ENCODE measurements around the gene PLSCR3.
A peak's percentile ranks its signal among the peaks of the same experiment; 100 is the strongest.

The PLSCR3 gene

GRCh38 chr17:7394452-7395191, at the start of gene PLSCR3:
TSS of gene PLSCR3 (minus strand) at chr17:7394525. CDS start at chr17:7394110, 415 bp downstream.
- H3K36me3 Mint-ChIP-seq: peaks cover 8% of the 10 kb centered on the region
- DNase-seq (ENCODE audit: low spot score in 2 of 2) (peak; percentile 80 to 89), ATAC-seq (ENCODE audit: low read depth) (peak; percentile 90)
- peak within 1 kb of the TSS; percentile 81 for H3K27ac Mint-ChIP-seq
- peak within 1 kb of the TSS; percentile 94 for H3K4me3 Mint-ChIP-seq
- no peaks in the 10 kb centered on the region for H3K27me3 Mint-ChIP-seq
- no peaks in the 10 kb centered on the region for H3K9me3 Mint-ChIP-seq
- H3K4me1 Mint-ChIP-seq: peaks cover 14% of the 10 kb centered on the region

- DNase-seq (ENCODE audit: low spot score in 2 of 2): no peak
- H3K4me1 Mint-ChIP-seq: peaks cover 24% of the 10 kb centered on the region
- H3K36me3 Mint-ChIP-seq: peaks cover 4% of the 10 kb centered on the region
- no peaks in the 10 kb centered on the region for H3K9me3 Mint-ChIP-seq
- no peak for ATAC-seq (ENCODE audit: low read depth)
- peaks cover 42% of the 10 kb centered on the region for H3K27me3 Mint-ChIP-seq
- no peak overlapping the region for H3K4me3 Mint-ChIP-seq
- H3K27ac Mint-ChIP-seq: no peak overlapping the region
Measured at GRCh38 chr17:7443499-7444485, 49.5 kb upstream of the PLSCR3 start.

GRCh38 chr17:7442142-7442541, 47.8 kb upstream of the PLSCR3 start:
- H3K27me3 Mint-ChIP-seq: peaks cover 41% of the 10 kb centered on the region

GRCh38 chr17:7441266-7441665, 46.9 kb upstream of the PLSCR3 start:
- Mint-ChIP-seq H3K27me3 (peaks cover 38% of the 10 kb centered on the region), H3K4me1 (peaks cover 30% of the 10 kb centered on the region), H3K36me3 (peaks cover 6% of the 10 kb centered on the region), H3K9me3 (no peaks in the 10 kb centered on the region), H3K27ac (no peak overlapping the region), H3K4me3 (no peak overlapping the region)
- ATAC-seq (ENCODE audit: low read depth): no peak
- DNase-seq (ENCODE audit: low spot score in 2 of 2): no peak

More at GRCh38 chr17:7442142-7442541, 47.8 kb upstream of the PLSCR3 start:
- ATAC-seq (ENCODE audit: low read depth) (no peak), DNase-seq (ENCODE audit: low spot score in 2 of 2) (no peak)
- Mint-ChIP-seq H3K9me3 (no peaks in the 10 kb centered on the region), H3K36me3 (peaks cover 5% of the 10 kb centered on the region), H3K4me1 (peaks cover 30% of the 10 kb centered on the region), H3K4me3 (no peak overlapping the region), H3K27ac (no peak overlapping the region)

- no peak for ATAC-seq (ENCODE audit: low read depth)
- H3K27ac Mint-ChIP-seq: peak overlapping the region; percentile 14
Measured at GRCh38 chr17:7440834-7441195, 46.5 kb upstream of the PLSCR3 start.

GRCh38 chr17:7440113-7440833, 45.9 kb upstream of the PLSCR3 start:
- Mint-ChIP-seq H3K4me1 (peaks cover 26% of the 10 kb centered on the region), H3K4me3 (peak overlapping the region; percentile 81), H3K27me3 (peaks cover 31% of the 10 kb centered on the region), H3K9me3 (no peaks in the 10 kb centered on the region), H3K27ac (peak overlapping the region; percentile 14), H3K36me3 (peaks cover 6% of the 10 kb centered on the region)
- ATAC-seq (ENCODE audit: low read depth): no peak
- DNase-seq (ENCODE audit: low spot score in 2 of 2): peak in 1 of 2 donors; percentile 46

More at GRCh38 chr17:7440834-7441195, 46.5 kb upstream of the PLSCR3 start:
- H3K4me3 Mint-ChIP-seq: no peak overlapping the region
- peaks cover 32% of the 10 kb centered on the region for H3K4me1 Mint-ChIP-seq
- no peaks in the 10 kb centered on the region for H3K9me3 Mint-ChIP-seq
- DNase-seq (ENCODE audit: low spot score in 2 of 2): no peak
- H3K27me3 Mint-ChIP-seq: peaks cover 36% of the 10 kb centered on the region
- H3K36me3 Mint-ChIP-seq: peaks cover 6% of the 10 kb centered on the region

- Mint-ChIP-seq H3K27me3 (peaks cover 30% of the 10 kb centered on the region), H3K4me3 (peak within 1 kb of the TSS; percentile 81), H3K4me1 (peaks cover 24% of the 10 kb centered on the region), H3K27ac (peak within 1 kb of the TSS; percentile 14), H3K9me3 (no peaks in the 10 kb centered on the region), H3K36me3 (peaks cover 6% of the 10 kb centered on the region)
- no peak for ATAC-seq (ENCODE audit: low read depth)
- DNase-seq (ENCODE audit: low spot score in 2 of 2): no peak
Measured at GRCh38 chr17:7439462-7440112, 45.3 kb upstream of the PLSCR3 start, which contains the start of gene FGF11. TSS of gene FGF11 (plus strand) at chr17:7439512. CDS start at chr17:7439621, 109 bp downstream.

- peaks cover 26% of the 10 kb centered on the region for H3K27me3 Mint-ChIP-seq
- peaks cover 6% of the 10 kb centered on the region for H3K36me3 Mint-ChIP-seq
- DNase-seq (ENCODE audit: low spot score in 2 of 2): no peak
- peak overlapping the region; percentile 72 for H3K4me3 Mint-ChIP-seq
- H3K27ac Mint-ChIP-seq: no peak overlapping the region
- H3K4me1 Mint-ChIP-seq: peaks cover 24% of the 10 kb centered on the region
- no peaks in the 10 kb centered on the region for H3K9me3 Mint-ChIP-seq
- no peak for ATAC-seq (ENCODE audit: low read depth)
Measured at GRCh38 chr17:7438656-7439460, 44.5 kb upstream of the PLSCR3 start.

- peak overlapping the region; percentile 73 for H3K4me3 Mint-ChIP-seq
- peak; percentile 42 to 63 for DNase-seq (ENCODE audit: low spot score in 2 of 2)
- peaks cover 24% of the 10 kb centered on the region for H3K4me1 Mint-ChIP-seq
- no peak for ATAC-seq (ENCODE audit: low read depth)
- H3K36me3 Mint-ChIP-seq: peaks cover 5% of the 10 kb centered on the region
- no peak overlapping the region for H3K27ac Mint-ChIP-seq
- H3K9me3 Mint-ChIP-seq: no peaks in the 10 kb centered on the region
- peaks cover 20% of the 10 kb centered on the region for H3K27me3 Mint-ChIP-seq
Measured at GRCh38 chr17:7437950-7438614, 43.8 kb upstream of the PLSCR3 start.

GRCh38 chr17:7437369-7437863, 43.1 kb upstream of the PLSCR3 start:
- no peak for DNase-seq (ENCODE audit: low spot score in 2 of 2)
- ATAC-seq (ENCODE audit: low read depth): no peak
- Mint-ChIP-seq H3K36me3 (peaks cover 5% of the 10 kb centered on the region), H3K4me1 (peaks cover 24% of the 10 kb centered on the region), H3K4me3 (peak overlapping the region; percentile 73), H3K9me3 (no peaks in the 10 kb centered on the region), H3K27ac (no peak overlapping the region), H3K27me3 (peaks cover 17% of the 10 kb centered on the region)

- Mint-ChIP-seq H3K9me3 (no peaks in the 10 kb centered on the region), H3K27ac (peak overlapping the region; percentile 84), H3K36me3 (peaks cover 5% of the 10 kb centered on the region), H3K4me1 (peaks cover 24% of the 10 kb centered on the region), H3K4me3 (peak overlapping the region; percentile 85), H3K27me3 (peaks cover 14% of the 10 kb centered on the region)
- ATAC-seq (ENCODE audit: low read depth) (peak; percentile 54), DNase-seq (ENCODE audit: low spot score in 2 of 2) (peak; percentile 77 to 79)
Measured at GRCh38 chr17:7436556-7437368, 42.4 kb upstream of the PLSCR3 start.

Measured in memory B cell (primary cell).